Activated T-cell treated with anti-CD3 and anti-CD28 coated beads, Interleukin-2, amount 50 U/mL, for 72 hours (primary cell): ENCODE measurements around the gene ANTKMT. TPM values are rescaled to one million over a fixed set of nuclear protein-coding genes. Genes with fewer than 3 reads are reported as not detected.

ENCODE experiments used
- ATAC-seq, 2 donors: fragments of 150-1000 bp; cut with Tn5 transposase; replicated peaks in 1 of 2; 2 replicates each; pipeline ENCODE4 v1.10.0; 2021; ENCODE audit warnings: moderate library complexity in 2 of 2, mild to moderate bottlenecking in 1 of 2
- DNase-seq, 2 donors: peaks; one replicate each; pipeline ENCODE4 v3.0.0; 2021 to 2022; ENCODE audit warnings: mixed read lengths in 1 of 2
- H3K27ac Mint-ChIP-seq: one replicate; pipeline ENCODE4 v1.8.0; 2022; ENCODE audit warnings: mild to moderate bottlenecking, moderate library complexity, mixed read lengths
- H3K27me3 Mint-ChIP-seq: one replicate; pipeline ENCODE4 v1.8.0; 2022; ENCODE audit warnings: low read depth, mixed read lengths
- H3K36me3 Mint-ChIP-seq, 2 donors: one replicate each; pipeline ENCODE4 v1.8.0; 2022; ENCODE audit warnings: mixed read lengths in 2 of 2, mild to moderate bottlenecking in 1 of 2; ENCODE audit not compliant: insufficient read depth in 2 of 2
- H3K4me1 Mint-ChIP-seq: one replicate; pipeline ENCODE4 v1.8.0; 2022; ENCODE audit warnings: low read depth, mixed read lengths
- H3K4me3 Mint-ChIP-seq, 2 donors: one replicate each; pipeline ENCODE4 v1.8.0; 2022; ENCODE audit warnings: mild to moderate bottlenecking in 2 of 2, mixed read lengths in 2 of 2, moderate library complexity in 2 of 2
- H3K9me3 Mint-ChIP-seq, 2 donors: one replicate each; pipeline ENCODE4 v1.8.0; 2022; ENCODE audit warnings: mixed read lengths in 2 of 2
- total RNA-seq, 2 donors: library from RNA; stranded (reverse); gene quantifications; one replicate each; pipeline ENCODE4 v1.2.3, GENCODE V29; 2022

The ANTKMT gene
- total RNA-seq, 2 donors from 2014 or later = 36.4 to 36.9 TPM

GRCh38 chr16:768428-768827 is 47.5 kb downstream of the ANTKMT start:
- no peaks in the 10 kb centered on the region for H3K36me3 Mint-ChIP-seq
- no peaks in the 10 kb centered on the region for H3K27me3 Mint-ChIP-seq
- no peaks in the 10 kb centered on the region for H3K4me1 Mint-ChIP-seq
- no peaks in the 10 kb centered on the region for H3K9me3 Mint-ChIP-seq
- DNase-seq (no peak), ATAC-seq (peak in 1 of 2 donors; percentile 20)
- no peak overlapping the region for H3K27ac Mint-ChIP-seq
- no peak overlapping the region for H3K4me3 Mint-ChIP-seq

GRCh38 chr16:769184-769784 is 48.3 kb downstream of the ANTKMT start:
- H3K27me3 Mint-ChIP-seq = no peaks in the 10 kb centered on the region
- H3K4me1 Mint-ChIP-seq = no peaks in the 10 kb centered on the region
- DNase-seq (no peak), ATAC-seq (no peak)
- H3K4me3 Mint-ChIP-seq = no peak overlapping the region
- H3K36me3 Mint-ChIP-seq = no peaks in the 10 kb centered on the region
- H3K27ac Mint-ChIP-seq = no peak overlapping the region
- H3K9me3 Mint-ChIP-seq = no peaks in the 10 kb centered on the region

- ATAC-seq (no peak), DNase-seq (no peak)
- H3K9me3 Mint-ChIP-seq = no peaks in the 10 kb centered on the region
- no peaks in the 10 kb centered on the region for H3K4me1 Mint-ChIP-seq
- no peak overlapping the region for H3K4me3 Mint-ChIP-seq
- no peak overlapping the region for H3K27ac Mint-ChIP-seq
- no peaks in the 10 kb centered on the region for H3K36me3 Mint-ChIP-seq
- no peaks in the 10 kb centered on the region for H3K27me3 Mint-ChIP-seq
Measured at GRCh38 chr16:769934-770333, 49.0 kb downstream of the ANTKMT start.

GRCh38 chr16:770411-770810 is 49.5 kb downstream of the ANTKMT start:
- Mint-ChIP-seq H3K4me1 (no peaks in the 10 kb centered on the region), H3K27me3 (no peaks in the 10 kb centered on the region), H3K9me3 (no peaks in the 10 kb centered on the region), H3K27ac (no peak overlapping the region), H3K36me3 (no peaks in the 10 kb centered on the region), H3K4me3 (no peak overlapping the region)
- ATAC-seq (no peak), DNase-seq (no peak)

Other genes with a start within 250 kb of the ANTKMT start
- gene CAPN15, start 193.4 kb upstream of the ANTKMT start, total RNA-seq = 10 to 100 TPM; 46.6 to 58.5 TPM
- under 1 TPM in 1 of 2 donors, not detected in 1; 0.10 TPM for gene PRR35, start 160.8 kb upstream of the ANTKMT start, total RNA-seq
- 1 to 10 TPM; 1.4 TPM for gene NHLRC4, start 154.1 kb upstream of the ANTKMT start, total RNA-seq
- 10 to 100 TPM; 18.2 to 22.4 TPM for gene PIGQ, start 151.2 kb upstream of the ANTKMT start, total RNA-seq
- gene RAB40C, start 131.1 kb upstream of the ANTKMT start, total RNA-seq = 10 to 100 TPM; 15.0 to 15.3 TPM
- under 1 TPM; 0.49 to 0.72 TPM for gene WFIKKN1, start 90.2 kb upstream of the ANTKMT start, total RNA-seq
- gene METTL26, start 84.8 kb upstream of the ANTKMT start, total RNA-seq = 10 to 100 TPM; 55.4 to 57.4 TPM
- gene MCRIP2, start 79.3 kb upstream of the ANTKMT start, total RNA-seq = 10 to 100 TPM; 27.9 to 34.4 TPM
- 10 to 100 TPM; 40.3 to 47.7 TPM for gene WDR90, start 71.8 kb upstream of the ANTKMT start, total RNA-seq
- 100 to 1,000 TPM; 110 to 115 TPM for gene RHOT2, start 53.0 kb upstream of the ANTKMT start, total RNA-seq
- gene RHBDL1, start 45.5 kb upstream of the ANTKMT start, total RNA-seq = 1 to 10 TPM; 3.5 to 5.8 TPM
- gene STUB1, start 40.7 kb upstream of the ANTKMT start, total RNA-seq = 10 to 100 TPM; 53.6 to 70.4 TPM
- gene JMJD8, start 36.8 kb upstream of the ANTKMT start, total RNA-seq = 10 to 100 TPM; 15.7 to 20.7 TPM
- 10 to 100 TPM; 20.5 to 22.9 TPM for gene WDR24, start 30.7 kb upstream of the ANTKMT start, total RNA-seq
- gene FBXL16, start 15.3 kb upstream of the ANTKMT start, total RNA-seq = 1 to 10 TPM; 8.8 TPM
- gene METRN, start 6.0 kb upstream of the ANTKMT start, total RNA-seq = 10 to 100 TPM; 11.1 to 11.7 TPM
- gene CCDC78, start 5.3 kb downstream of the ANTKMT start, total RNA-seq = 1 to 10 TPM; 3.0 to 3.9 TPM
- 10 to 100 TPM; 11.4 to 17.6 TPM for gene HAGHL, start 6.0 kb downstream of the ANTKMT start, total RNA-seq
- 10 to 100 TPM; 38.0 to 40.6 TPM for gene CIAO3, start 19.9 kb downstream of the ANTKMT start, total RNA-seq
- not detected for gene MSLN, start 39.6 kb downstream of the ANTKMT start, total RNA-seq
- 10 to 100 TPM; 14.0 to 22.7 TPM for gene RPUSD1, start 67.2 kb downstream of the ANTKMT start, total RNA-seq
- 10 to 100 TPM; 74.5 to 97.8 TPM for gene CHTF18, start 67.5 kb downstream of the ANTKMT start, total RNA-seq
- gene GNG13, start 79.6 kb downstream of the ANTKMT start, total RNA-seq = not detected
- gene LMF1, start 249.8 kb downstream of the ANTKMT start, total RNA-seq = 10 to 100 TPM; 26.9 to 33.2 TPM